ENCODE data around the gene TES. TPM values are rescaled to one million over a fixed set of nuclear protein-coding genes. Genes with fewer than 3 reads are reported as not detected.

The TES gene
- total RNA-seq, 1 donor from 2014 or later, result 82.8 TPM

GRCh38 chr7:116269466-116269865 is 59.1 kb downstream of the TES start:
- DNase-seq (no peak), ATAC-seq (ENCODE audit: low read depth) (no peak)
- peaks cover 9% of the 10 kb centered on the region for H3K27me3 Mint-ChIP-seq
- H3K9me3 Mint-ChIP-seq, result no peaks in the 10 kb centered on the region
- POLR2A ChIA-PET, result no interaction called here
- CTCF ChIA-PET, result no interaction called here
- intact Hi-C loops (cut with micrococcal nuclease), result no loop called here
- H3K4me1 Mint-ChIP-seq, result no peaks in the 10 kb centered on the region
- no peak overlapping the region for H3K27ac Mint-ChIP-seq
- H3K4me3 Mint-ChIP-seq, result no peak overlapping the region
- no peak for TF ChIP-seq CTCF (IDR thresholded peaks at IDR 0.05)
- H3K36me3 Mint-ChIP-seq (ENCODE audit: low read depth), result no peaks in the 10 kb centered on the region

DNA sequence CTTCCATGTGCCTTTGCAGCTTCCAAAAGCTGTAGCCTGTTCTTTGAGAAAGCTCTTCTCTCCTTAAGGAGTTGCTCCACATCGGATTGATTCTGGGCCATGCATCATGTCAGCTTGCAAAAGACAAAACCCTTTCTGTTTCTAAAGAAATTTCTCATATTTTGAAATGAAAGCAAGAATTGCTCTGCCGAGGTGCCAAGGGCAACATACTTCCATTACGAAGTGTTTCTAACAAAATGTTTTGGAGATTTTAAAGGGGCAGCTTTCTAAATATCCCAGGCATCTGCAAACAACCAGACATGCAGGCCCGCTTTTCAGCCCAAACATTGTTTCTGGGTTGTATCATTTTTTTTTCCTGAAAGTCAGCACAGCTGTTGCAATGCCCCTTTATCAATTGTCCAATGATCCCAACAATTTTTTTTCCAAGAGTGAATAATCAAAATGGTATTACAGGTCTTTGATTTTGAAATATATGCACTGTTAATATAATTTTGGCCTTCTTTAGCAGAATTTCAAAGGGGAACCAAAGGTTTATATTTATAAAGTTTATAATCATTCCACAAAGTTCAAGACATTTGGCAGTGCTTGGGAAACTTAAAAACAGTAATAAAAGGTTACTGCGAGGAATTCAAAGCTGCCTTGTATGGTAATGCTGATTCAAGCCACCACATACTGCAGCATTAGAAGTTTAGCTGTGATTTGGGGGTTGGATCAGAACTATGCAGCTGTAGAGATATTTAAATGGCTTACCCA is 61.0 kb downstream of the TES start:
- DNase-seq, result no peak
- Mint-ChIP-seq H3K27ac (no peak overlapping the region), H3K9me3 (no peaks in the 10 kb centered on the region), H3K4me3 (no peak overlapping the region), H3K4me1 (no peaks in the 10 kb centered on the region), H3K27me3 (peaks cover 6% of the 10 kb centered on the region), H3K36me3 (ENCODE audit: low read depth) (no peaks in the 10 kb centered on the region)
- ChIA-PET CTCF (interaction anchor here (0.7 kb wide), 1 partner anchor 12 kb away, joined by 3 read pairs; no protein-coding TSS in a partner anchor), POLR2A (no interaction called here)
- intact Hi-C loops (cut with micrococcal nuclease), result no loop called here
- ATAC-seq (ENCODE audit: low read depth), result no peak
- TF ChIP-seq CTCF (IDR thresholded peaks at IDR 0.05), result no peak

GRCh38 chr7:116271963-116272886 is 61.9 kb downstream of the TES start:
- H3K4me1 Mint-ChIP-seq, result no peaks in the 10 kb centered on the region

DNA sequence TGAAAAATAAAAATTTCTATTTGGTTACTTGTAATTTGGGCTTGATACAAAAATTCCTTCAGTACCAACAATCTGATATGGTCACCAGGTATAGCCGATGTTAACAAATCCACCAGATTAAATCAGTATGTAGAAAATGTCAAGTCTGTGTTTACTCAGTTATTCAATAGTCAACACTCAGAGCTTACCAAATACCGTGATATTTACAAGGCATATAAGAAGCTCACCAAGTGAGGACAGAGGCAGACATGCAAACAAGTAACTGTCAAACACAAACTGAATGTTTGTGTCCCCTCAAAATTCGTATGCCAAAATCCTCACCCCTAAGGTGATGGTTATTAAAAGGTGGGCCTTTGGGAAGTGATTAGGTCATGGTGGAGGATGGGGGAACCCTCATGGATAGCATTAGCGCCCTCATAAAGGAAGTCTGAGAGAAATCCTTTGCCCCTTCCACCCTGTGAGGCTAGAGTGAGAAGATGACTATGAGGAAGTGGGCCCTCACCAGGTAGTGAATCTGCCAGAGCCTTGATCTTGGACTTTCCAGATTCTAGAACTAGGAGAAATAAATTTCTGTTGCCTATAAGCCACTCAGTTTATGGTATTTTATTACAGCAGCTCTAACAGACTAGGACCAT is 63.1 kb downstream of the TES start:
- CTCF ChIA-PET, result no interaction called here
- H3K9me3 Mint-ChIP-seq, result no peaks in the 10 kb centered on the region
- H3K27me3 Mint-ChIP-seq, result peaks cover 8% of the 10 kb centered on the region
- ATAC-seq (ENCODE audit: low read depth) (no peak), DNase-seq (no peak)
- H3K4me3 Mint-ChIP-seq, result no peak overlapping the region
- no peaks in the 10 kb centered on the region for H3K36me3 Mint-ChIP-seq (ENCODE audit: low read depth)
- no peak overlapping the region for H3K27ac Mint-ChIP-seq
- TF ChIP-seq CTCF (IDR thresholded peaks at IDR 0.05), result no peak
- POLR2A ChIA-PET, result no interaction called here
- intact Hi-C loops (cut with micrococcal nuclease), result no loop called here
- H3K4me1 Mint-ChIP-seq, result no peaks in the 10 kb centered on the region

More at GRCh38 chr7:116271963-116272886, 61.9 kb downstream of the TES start:
- Mint-ChIP-seq H3K36me3 (ENCODE audit: low read depth) (no peaks in the 10 kb centered on the region), H3K27me3 (peaks cover 7% of the 10 kb centered on the region), H3K9me3 (no peaks in the 10 kb centered on the region), H3K27ac (no peak overlapping the region), H3K4me3 (no peak overlapping the region)
- no peak for TF ChIP-seq CTCF (IDR thresholded peaks at IDR 0.05)
- DNase-seq (no peak), ATAC-seq (ENCODE audit: low read depth) (no peak)
- intact Hi-C loops (cut with micrococcal nuclease), result no loop called here
- ChIA-PET POLR2A (no interaction called here), CTCF (interaction anchor here (0.7 kb wide), 1 partner anchor 13 kb away, joined by 3 read pairs; no protein-coding TSS in a partner anchor)

- Mint-ChIP-seq H3K36me3 (ENCODE audit: low read depth) (no peaks in the 10 kb centered on the region), H3K27ac (no peak overlapping the region), H3K4me3 (no peak overlapping the region), H3K9me3 (no peaks in the 10 kb centered on the region), H3K4me1 (no peaks in the 10 kb centered on the region), H3K27me3 (peaks cover 8% of the 10 kb centered on the region)
- ChIA-PET POLR2A (no interaction called here), CTCF (no interaction called here)
- ATAC-seq (ENCODE audit: low read depth), result no peak
- intact Hi-C loops (cut with micrococcal nuclease), result no loop called here
- no peak for DNase-seq
- TF ChIP-seq CTCF (IDR thresholded peaks at IDR 0.05), result no peak
These were observed 63.6 kb downstream of the TES start for GRCh38 chr7:116273918-116274301.
